Measurements from ENCODE around the gene KLF18. TPM values are rescaled to one million over a fixed set of nuclear protein-coding genes. Genes with fewer than 3 reads are reported as not detected.

KLF18 gene
- total RNA-seq, 1 donor from 2014 or later = not detected

DNA sequence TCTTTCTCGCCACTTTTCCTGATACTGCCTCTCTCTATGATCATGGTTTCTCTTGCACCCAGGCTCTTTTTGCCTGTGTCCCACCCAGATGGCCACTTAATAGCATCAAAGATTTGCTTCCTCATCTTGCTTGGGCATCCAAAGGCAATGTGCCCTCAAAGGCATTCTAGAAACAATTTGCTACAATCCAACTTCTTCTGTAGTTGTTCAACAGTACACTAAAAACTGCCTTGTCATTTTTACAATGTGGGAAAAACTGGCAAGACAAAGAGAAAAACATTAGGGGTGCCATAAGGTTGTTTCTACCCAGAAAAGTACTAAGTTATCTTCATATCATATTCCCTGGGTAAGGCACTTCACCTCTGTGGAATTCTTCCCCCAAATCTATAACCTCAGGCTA lies 16.5 kb upstream of the KLF18 start:
- Histone ChIP-seq H3K27me3 (ENCODE audit: control insufficient read depth, insufficient read depth, low read length) (no peaks in the 10 kb centered on the region), H3K36me3 (ENCODE audit: control insufficient read depth, insufficient read depth, low read length) (no peaks in the 10 kb centered on the region), H3K4me3 (ENCODE audit: low read depth, low read length) (no peak overlapping the region)
- DNase-seq (ENCODE audit: low read depth) = no peak
- TF ChIP-seq, protein P1, sequence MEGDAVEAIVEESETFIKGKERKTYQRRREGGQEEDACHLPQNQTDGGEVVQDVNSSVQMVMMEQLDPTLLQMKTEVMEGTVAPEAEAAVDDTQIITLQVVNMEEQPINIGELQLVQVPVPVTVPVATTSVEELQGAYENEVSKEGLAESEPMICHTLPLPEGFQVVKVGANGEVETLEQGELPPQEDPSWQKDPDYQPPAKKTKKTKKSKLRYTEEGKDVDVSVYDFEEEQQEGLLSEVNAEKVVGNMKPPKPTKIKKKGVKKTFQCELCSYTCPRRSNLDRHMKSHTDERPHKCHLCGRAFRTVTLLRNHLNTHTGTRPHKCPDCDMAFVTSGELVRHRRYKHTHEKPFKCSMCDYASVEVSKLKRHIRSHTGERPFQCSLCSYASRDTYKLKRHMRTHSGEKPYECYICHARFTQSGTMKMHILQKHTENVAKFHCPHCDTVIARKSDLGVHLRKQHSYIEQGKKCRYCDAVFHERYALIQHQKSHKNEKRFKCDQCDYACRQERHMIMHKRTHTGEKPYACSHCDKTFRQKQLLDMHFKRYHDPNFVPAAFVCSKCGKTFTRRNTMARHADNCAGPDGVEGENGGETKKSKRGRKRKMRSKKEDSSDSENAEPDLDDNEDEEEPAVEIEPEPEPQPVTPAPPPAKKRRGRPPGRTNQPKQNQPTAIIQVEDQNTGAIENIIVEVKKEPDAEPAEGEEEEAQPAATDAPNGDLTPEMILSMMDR (IDR thresholded peaks at IDR 0.05; ENCODE audit: insufficient read depth, low read length, poor library complexity, severe bottlenecking) = no peak

DNA sequence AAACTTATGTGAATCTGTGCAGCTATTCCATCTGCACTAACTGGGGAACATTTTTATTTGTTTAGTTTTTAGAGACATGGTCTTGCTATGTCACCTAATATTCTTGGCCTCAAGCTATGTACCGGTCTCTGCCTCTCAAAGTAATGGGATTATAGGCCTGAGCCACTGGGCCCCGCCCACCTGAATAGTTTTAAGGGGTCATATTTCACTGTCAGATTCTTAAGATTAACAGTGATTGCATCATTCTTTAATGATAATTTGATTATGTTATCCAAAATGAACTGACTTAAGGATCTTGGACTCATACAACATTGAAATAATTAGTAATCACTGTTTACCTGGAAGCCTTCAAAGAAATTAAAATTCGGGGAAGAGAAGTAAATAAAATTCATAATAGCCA lies 12.6 kb upstream of the KLF18 start:
- TF ChIP-seq, protein P1 (IDR thresholded peaks at IDR 0.05; ENCODE audit: insufficient read depth, low read length, poor library complexity, severe bottlenecking) = no peak
- H3K27me3 ChIP-seq (ENCODE audit: control insufficient read depth, insufficient read depth, low read length) = no peaks in the 10 kb centered on the region
- no peak for DNase-seq (ENCODE audit: low read depth)
- H3K36me3 ChIP-seq (ENCODE audit: control insufficient read depth, insufficient read depth, low read length) = no peaks in the 10 kb centered on the region
- H3K4me3 ChIP-seq (ENCODE audit: low read depth, low read length) = no peak overlapping the region

DNA sequence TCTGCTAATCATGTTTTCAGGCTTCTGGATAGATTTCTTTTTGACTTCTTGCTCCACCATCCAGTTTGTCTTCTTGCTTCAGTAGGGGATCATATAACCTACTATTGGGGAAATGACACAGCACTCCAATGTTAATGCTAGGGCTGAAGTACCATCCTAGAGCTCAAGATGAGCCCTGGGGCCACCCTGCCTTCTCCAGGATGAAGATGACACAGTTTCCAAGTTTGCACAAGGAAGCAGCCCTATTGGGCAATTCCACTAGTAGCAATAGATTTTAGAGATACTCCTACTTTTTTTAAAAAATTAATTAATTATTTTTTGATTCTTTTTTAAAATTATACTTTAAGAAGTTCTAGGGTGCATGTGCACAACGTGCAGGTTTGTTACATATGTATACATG lies 11.3 kb upstream of the KLF18 start:
- TF ChIP-seq, protein P1 (IDR thresholded peaks at IDR 0.05; ENCODE audit: insufficient read depth, low read length, poor library complexity, severe bottlenecking) = no peak
- H3K4me3 ChIP-seq (ENCODE audit: low read depth, low read length) = no peak overlapping the region
- H3K27me3 ChIP-seq (ENCODE audit: control insufficient read depth, insufficient read depth, low read length) = no peaks in the 10 kb centered on the region
- no peaks in the 10 kb centered on the region for H3K36me3 ChIP-seq (ENCODE audit: control insufficient read depth, insufficient read depth, low read length)
- DNase-seq (ENCODE audit: low read depth) = no peak

GRCh38 chr1:44151808-44152207 lies 10.4 kb upstream of the KLF18 start:
- H3K4me3 ChIP-seq (ENCODE audit: low read depth, low read length) = no peak overlapping the region
- H3K36me3 ChIP-seq (ENCODE audit: control insufficient read depth, insufficient read depth, low read length) = no peaks in the 10 kb centered on the region
- H3K27me3 ChIP-seq (ENCODE audit: control insufficient read depth, insufficient read depth, low read length) = no peaks in the 10 kb centered on the region
- TF ChIP-seq, protein P1 (IDR thresholded peaks at IDR 0.05; ENCODE audit: insufficient read depth, low read length, poor library complexity, severe bottlenecking) = no peak
- DNase-seq (ENCODE audit: low read depth) = no peak

- no peak overlapping the region for H3K4me3 ChIP-seq (ENCODE audit: low read depth, low read length)
- no peak for DNase-seq (ENCODE audit: low read depth)
- TF ChIP-seq, protein P1 (IDR thresholded peaks at IDR 0.05; ENCODE audit: insufficient read depth, low read length, poor library complexity, severe bottlenecking) = no peak
- H3K27me3 ChIP-seq (ENCODE audit: control insufficient read depth, insufficient read depth, low read length) = no peaks in the 10 kb centered on the region
- no peaks in the 10 kb centered on the region for H3K36me3 ChIP-seq (ENCODE audit: control insufficient read depth, insufficient read depth, low read length)
These were observed 9.9 kb upstream of the KLF18 start for GRCh38 chr1:44151332-44151731.

DNA sequence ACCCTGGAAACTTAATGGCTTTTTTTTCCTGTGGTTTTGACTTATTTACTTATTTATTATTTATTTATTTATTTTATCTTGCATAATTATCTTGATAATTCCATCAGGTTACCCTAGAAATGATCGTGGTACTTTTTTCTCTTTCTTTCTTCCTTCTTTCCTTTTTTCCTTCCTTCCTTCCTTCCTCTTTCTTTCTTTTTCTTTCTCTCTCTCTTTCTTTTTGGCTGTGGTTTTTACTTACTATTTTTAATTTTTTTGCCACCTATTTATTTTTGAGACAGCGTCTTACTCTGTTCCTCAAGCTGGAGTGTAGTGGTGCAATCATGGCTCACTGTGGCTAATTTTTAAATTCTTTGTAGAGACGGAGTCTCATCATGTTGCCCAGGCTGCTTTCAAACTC lies 6.2 kb upstream of the KLF18 start:
- TF ChIP-seq, protein P1 (IDR thresholded peaks at IDR 0.05; ENCODE audit: insufficient read depth, low read length, poor library complexity, severe bottlenecking) = no peak
- H3K36me3 ChIP-seq (ENCODE audit: control insufficient read depth, insufficient read depth, low read length) = no peaks in the 10 kb centered on the region
- no peak overlapping the region for H3K4me3 ChIP-seq (ENCODE audit: low read depth, low read length)
- DNase-seq (ENCODE audit: low read depth) = no peak
- H3K27me3 ChIP-seq (ENCODE audit: control insufficient read depth, insufficient read depth, low read length) = no peaks in the 10 kb centered on the region
